Vagina (tissue), 2 donors: ENCODE results near the gene ZBTB42.
A peak's percentile ranks its signal among the peaks of the same experiment; 100 is the strongest.

Experiments used
- CTCF ChIP-seq, 3 experiments: fragments of 450-650 bp in 2 of 3; fragments of 200-600 bp in 1 of 3; sonication (generic) in 1 of 3; IDR thresholded peaks; one replicate each; pipeline ENCODE4 v1.5.1; 2017 to 2019; ENCODE audit warnings: antibody characterized with exemption in 3 of 3, mild to moderate bottlenecking in 2 of 3, moderate library complexity in 2 of 3
- POLR2AphosphoS5 ChIP-seq, 2 donors: sonication (generic); formaldehyde crosslinking; IDR thresholded peaks; one replicate each; pipeline ENCODE4 v1.9.0; 2017; ENCODE audit warnings: antibody characterized with exemption in 2 of 2, mild to moderate bottlenecking in 2 of 2, low read depth in 1 of 2; ENCODE audit not compliant: insufficient read depth in 1 of 2

- TF ChIP-seq CTCF (IDR thresholded peaks at IDR 0.05) (peak; percentile 49 to 85 (median 72)), POLR2AphosphoS5 (IDR thresholded peaks at IDR 0.05; ENCODE audit: insufficient read depth in 1 of 2, low read depth in 1 of 2) (peak in 1 of 2 donors; percentile 41)
Measured at GRCh38 chr14:104826189-104826860, 25.4 kb downstream of the ZBTB42 start.
